Calu3 (cell line): Measurements from ENCODE around the gene DCDC2. TPM values are rescaled to one million over a fixed set of nuclear protein-coding genes. Genes with fewer than 3 reads are reported as not detected.
"Not testable (repeated sequence)": the region's sequence is repeated elsewhere in the genome, so short reads cannot be mapped to it uniquely, and the experiment has no call there.

Source experiments
- BruUV-seq: library from RNA; stranded (reverse); fragments of 400-500 nt; replicated peaks from 2 replicates; lab custom pipeline; 2021; lab: Mats Ljungman, UMichigan
- CTCF ChIA-PET: fragments of 300-600 bp; sonication (Branson Sonifier 250); formaldehyde crosslinking; loops from one replicate; lab custom pipeline; 2022; ENCODE audit warnings: antibody characterized with exemption; lab: Charles Lee
- DNase-seq: peaks from one replicate; pipeline ENCODE4 v3.0.0; 2022
- H3K27ac Mint-ChIP-seq: one replicate; pipeline ENCODE4 v1.8.0; 2022; ENCODE audit warnings: mixed read lengths; ENCODE audit not compliant: unreplicated experiment
- H3K27me3 Mint-ChIP-seq: one replicate; pipeline ENCODE4 v1.8.0; 2022; ENCODE audit warnings: mixed read lengths; ENCODE audit not compliant: unreplicated experiment
- H3K36me3 Mint-ChIP-seq: one replicate; pipeline ENCODE4 v1.8.0; 2022; ENCODE audit warnings: mild to moderate bottlenecking, moderate library complexity, mixed read lengths; ENCODE audit not compliant: insufficient read depth, unreplicated experiment
- H3K4me1 Mint-ChIP-seq: one replicate; pipeline ENCODE4 v1.8.0; 2022; ENCODE audit warnings: mild to moderate bottlenecking, low read depth, mixed read lengths; ENCODE audit not compliant: unreplicated experiment
- H3K4me3 Mint-ChIP-seq: one replicate; pipeline ENCODE4 v1.8.0; 2022; ENCODE audit warnings: mild to moderate bottlenecking, low read depth, moderate library complexity, mixed read lengths; ENCODE audit not compliant: unreplicated experiment
- H3K9me3 Mint-ChIP-seq: one replicate; pipeline ENCODE4 v1.8.0; 2022; ENCODE audit warnings: low read depth, mixed read lengths; ENCODE audit not compliant: unreplicated experiment
- intact Hi-C: fragments of 100-400 bp; cut with micrococcal nuclease; formaldehyde crosslinking; loops from one replicate; pipeline ENCODE4 v1.10.0; 2022; ENCODE audit not compliant: unreplicated experiment
- total RNA-seq: library from RNA; stranded (reverse); gene quantifications from 2 replicates; pipeline ENCODE4 v1.2.3, GENCODE V29; 2022
- TF ChIP-seq, protein P1 (sequence below): fragments of 200-600 bp; IDR thresholded peaks from one replicate; pipeline ENCODE4 v1.8.0; 2022; ENCODE audit warnings: antibody characterized with exemption; ENCODE audit not compliant: unreplicated experiment

DCDC2 gene
- total RNA-seq, 1 experiment from 2014 or later: 91.8 TPM

- no TSS peak for BruUV-seq
- H3K9me3 Mint-ChIP-seq: peaks cover 9% of the 10 kb centered on the region
- peaks cover 56% of the 10 kb centered on the region for H3K4me1 Mint-ChIP-seq
- TF ChIP-seq, protein P1, sequence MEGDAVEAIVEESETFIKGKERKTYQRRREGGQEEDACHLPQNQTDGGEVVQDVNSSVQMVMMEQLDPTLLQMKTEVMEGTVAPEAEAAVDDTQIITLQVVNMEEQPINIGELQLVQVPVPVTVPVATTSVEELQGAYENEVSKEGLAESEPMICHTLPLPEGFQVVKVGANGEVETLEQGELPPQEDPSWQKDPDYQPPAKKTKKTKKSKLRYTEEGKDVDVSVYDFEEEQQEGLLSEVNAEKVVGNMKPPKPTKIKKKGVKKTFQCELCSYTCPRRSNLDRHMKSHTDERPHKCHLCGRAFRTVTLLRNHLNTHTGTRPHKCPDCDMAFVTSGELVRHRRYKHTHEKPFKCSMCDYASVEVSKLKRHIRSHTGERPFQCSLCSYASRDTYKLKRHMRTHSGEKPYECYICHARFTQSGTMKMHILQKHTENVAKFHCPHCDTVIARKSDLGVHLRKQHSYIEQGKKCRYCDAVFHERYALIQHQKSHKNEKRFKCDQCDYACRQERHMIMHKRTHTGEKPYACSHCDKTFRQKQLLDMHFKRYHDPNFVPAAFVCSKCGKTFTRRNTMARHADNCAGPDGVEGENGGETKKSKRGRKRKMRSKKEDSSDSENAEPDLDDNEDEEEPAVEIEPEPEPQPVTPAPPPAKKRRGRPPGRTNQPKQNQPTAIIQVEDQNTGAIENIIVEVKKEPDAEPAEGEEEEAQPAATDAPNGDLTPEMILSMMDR: no peak
- peaks cover 5% of the 10 kb centered on the region for H3K36me3 Mint-ChIP-seq
- no peaks in the 10 kb centered on the region for H3K27me3 Mint-ChIP-seq
- CTCF ChIA-PET: interaction anchor here (1.0 kb wide), 1 partner anchor 24 kb away, joined by 3 read pairs; no protein-coding TSS in a partner anchor
- H3K27ac Mint-ChIP-seq: no peak overlapping the region
- DNase-seq: no peak
- intact Hi-C loops: no loop called here
- H3K4me3 Mint-ChIP-seq: no peak overlapping the region
Measured at GRCh38 chr6:24307881-24308280, 50.0 kb downstream of the DCDC2 start.

DNA sequence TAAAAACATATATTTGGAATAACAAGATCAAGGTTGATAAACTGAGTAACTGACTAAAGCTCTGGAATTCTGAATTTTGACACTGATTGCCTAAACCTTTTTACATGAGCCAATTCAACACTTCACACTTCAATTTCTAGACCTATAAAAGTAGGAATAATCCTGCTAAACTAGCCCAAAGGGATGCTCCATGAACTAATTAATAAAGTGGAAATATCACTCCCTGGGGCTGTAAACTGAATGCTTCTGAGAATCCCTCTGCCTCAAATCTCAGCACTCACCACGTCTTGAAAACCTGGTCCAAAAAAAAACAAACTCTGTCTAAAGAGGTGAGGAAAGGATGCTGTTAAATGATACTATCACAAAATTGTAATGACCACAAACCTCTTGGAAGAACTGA lies 50.9 kb downstream of the DCDC2 start:
- TF ChIP-seq, protein P1: no peak
- no peak for DNase-seq
- Mint-ChIP-seq H3K4me3 (no peak overlapping the region), H3K27me3 (no peaks in the 10 kb centered on the region), H3K4me1 (peaks cover 56% of the 10 kb centered on the region), H3K36me3 (peaks cover 11% of the 10 kb centered on the region), H3K9me3 (peaks cover 9% of the 10 kb centered on the region), H3K27ac (no peak overlapping the region)
- CTCF ChIA-PET: no interaction called here
- intact Hi-C loops: no loop called here
- no TSS peak for BruUV-seq

DNA sequence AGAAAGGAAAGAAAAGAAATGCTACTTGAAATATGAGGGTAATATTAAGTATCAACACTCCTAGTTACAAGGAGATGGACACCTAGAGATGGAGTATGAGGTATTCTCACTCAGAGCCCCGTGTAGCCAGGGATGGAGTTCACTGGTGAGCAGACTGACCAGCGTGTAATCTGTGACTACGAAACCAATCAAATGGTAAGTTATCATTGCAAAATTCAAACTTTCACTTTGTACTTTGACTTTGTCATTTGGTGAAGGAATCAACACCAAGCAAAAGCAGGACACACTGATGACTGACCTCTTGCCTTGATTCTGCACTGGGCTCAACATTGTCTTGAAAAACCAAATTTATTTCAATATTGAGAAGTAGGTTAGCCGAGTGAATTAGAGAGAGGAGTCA lies 51.8 kb downstream of the DCDC2 start:
- DNase-seq: no peak
- Mint-ChIP-seq H3K4me1 (peaks cover 50% of the 10 kb centered on the region), H3K9me3 (peaks cover 6% of the 10 kb centered on the region), H3K27me3 (no peaks in the 10 kb centered on the region), H3K36me3 (peaks cover 11% of the 10 kb centered on the region), H3K4me3 (no peak overlapping the region), H3K27ac (no peak overlapping the region)
- CTCF ChIA-PET: no interaction called here
- BruUV-seq: no TSS peak
- intact Hi-C loops: no loop called here
- TF ChIP-seq, protein P1: no peak

DNA sequence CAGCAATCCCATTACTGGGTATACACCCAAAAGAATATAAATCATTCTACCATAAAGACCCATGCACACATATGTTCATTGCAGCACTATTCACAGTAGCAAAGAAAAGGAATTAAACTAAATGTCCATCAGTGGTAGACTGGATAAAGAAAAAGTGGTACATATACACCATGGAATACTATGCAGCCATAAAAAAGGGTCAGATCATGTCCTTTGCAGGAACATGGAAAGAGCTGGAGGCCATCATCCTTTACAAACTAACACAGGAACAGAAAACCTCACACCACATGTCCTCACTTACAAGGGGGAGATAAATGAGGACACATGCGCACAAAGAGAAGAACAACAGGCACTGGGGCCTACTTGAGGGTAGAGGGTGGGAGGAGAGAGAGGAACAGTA lies 60.9 kb downstream of the DCDC2 start:
- TF ChIP-seq, protein P1: no peak
- CTCF ChIA-PET: interaction anchor here (0.6 kb wide), 1 partner anchor 402 kb away, joined by 4 read pairs; no protein-coding TSS in a partner anchor
- H3K27me3 Mint-ChIP-seq: no peaks in the 10 kb centered on the region

DNA sequence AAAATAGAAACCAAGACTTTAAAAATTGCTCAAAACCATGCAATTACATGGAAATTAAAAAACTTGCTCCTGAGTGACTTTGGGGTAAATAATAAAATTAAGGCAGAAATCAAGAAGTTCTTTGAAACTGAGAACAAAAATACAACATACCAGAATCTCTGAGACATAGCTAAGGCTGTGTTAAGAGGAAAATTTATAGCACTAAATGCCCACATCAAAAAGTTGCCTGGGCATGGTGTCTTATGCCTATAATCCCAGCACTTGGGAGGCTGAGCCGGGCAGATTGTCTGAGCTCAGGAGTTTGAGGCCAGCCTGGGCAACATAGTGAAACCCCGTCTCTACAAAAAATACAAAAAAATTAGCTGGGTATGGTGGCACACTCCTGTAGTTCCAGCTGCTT lies 64.0 kb downstream of the DCDC2 start:
- intact Hi-C loops, H3K27ac Mint-ChIP-seq, BruUV-seq, H3K4me1 Mint-ChIP-seq, DNase-seq, H3K4me3 Mint-ChIP-seq, CTCF ChIA-PET, H3K27me3 Mint-ChIP-seq: not testable (repeated sequence)
- Mint-ChIP-seq H3K9me3 (peaks cover 14% of the 10 kb centered on the region), H3K36me3 (peaks cover 52% of the 10 kb centered on the region)

More for the DNA sequence above, 60.9 kb downstream of the DCDC2 start:
- intact Hi-C loops: no loop called here
- peaks cover 6% of the 10 kb centered on the region for H3K4me1 Mint-ChIP-seq
- H3K4me3 Mint-ChIP-seq: no peak overlapping the region
- peaks cover 47% of the 10 kb centered on the region for H3K36me3 Mint-ChIP-seq
- no peak for DNase-seq
- no TSS peak for BruUV-seq
- H3K9me3 Mint-ChIP-seq: peaks cover 14% of the 10 kb centered on the region
- no peak overlapping the region for H3K27ac Mint-ChIP-seq
